Fibroblast of the aortic adventitia (primary cell): Measurements from ENCODE around the gene IL15RA. TPM values are rescaled to one million over a fixed set of nuclear protein-coding genes. Genes with fewer than 3 reads are reported as not detected.
"Not testable (repeated sequence)": the region's sequence is repeated elsewhere in the genome, so short reads cannot be mapped to it uniquely, and the experiment has no call there.

ENCODE experiments used
- DNase-seq: peaks from one replicate; pipeline ENCODE4 v3.0.0-alpha.2; 2010; ENCODE audit warnings: low read depth
- H3K4me3 ChIP-seq: 2 replicates; pipeline ENCODE4 v1.5.1; 2011; ENCODE audit warnings: low read depth, mild to moderate bottlenecking, control low read depth, low read length, moderate library complexity
- total RNA-seq: library from RNA; depleted of rRNA; stranded (reverse); fragments of >200 nt; gene quantifications from 2 replicates; pipeline ENCODE4 v1.2.3, GENCODE V29; 2012; ENCODE audit warnings: low replicate concordance
- TF ChIP-seq, protein P1 (sequence below): IDR thresholded peaks from 2 replicates; pipeline ENCODE4 v1.5.1; 2011; ENCODE audit warnings: mild to moderate bottlenecking, low read length, control low read depth, inconsistent platforms; ENCODE audit not compliant: insufficient read depth

The IL15RA gene
- total RNA-seq, 1 donor = 5.7 TPM

DNA sequence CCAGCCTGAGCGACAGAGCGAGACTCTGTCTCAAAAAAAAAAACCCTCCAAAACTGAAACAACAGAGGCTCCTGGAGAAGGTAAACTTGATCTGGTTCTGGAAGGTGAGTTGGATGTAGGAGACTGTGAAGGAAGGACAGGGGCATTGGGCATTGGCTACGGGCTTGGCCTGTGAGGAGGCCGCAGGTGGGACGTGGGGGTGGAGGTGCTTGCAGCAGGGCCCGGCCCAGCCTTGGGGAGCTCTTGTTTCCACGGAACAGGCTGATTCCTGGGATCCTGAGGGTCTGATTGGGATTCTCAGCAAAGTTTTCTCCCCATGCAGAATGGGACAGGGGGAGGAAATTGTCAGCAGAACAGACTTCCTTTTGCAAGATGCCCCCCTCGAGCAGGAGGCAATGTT, 30.6 kb downstream of the IL15RA start:
- H3K4me3 ChIP-seq = no peak overlapping the region
- TF ChIP-seq, protein P1, sequence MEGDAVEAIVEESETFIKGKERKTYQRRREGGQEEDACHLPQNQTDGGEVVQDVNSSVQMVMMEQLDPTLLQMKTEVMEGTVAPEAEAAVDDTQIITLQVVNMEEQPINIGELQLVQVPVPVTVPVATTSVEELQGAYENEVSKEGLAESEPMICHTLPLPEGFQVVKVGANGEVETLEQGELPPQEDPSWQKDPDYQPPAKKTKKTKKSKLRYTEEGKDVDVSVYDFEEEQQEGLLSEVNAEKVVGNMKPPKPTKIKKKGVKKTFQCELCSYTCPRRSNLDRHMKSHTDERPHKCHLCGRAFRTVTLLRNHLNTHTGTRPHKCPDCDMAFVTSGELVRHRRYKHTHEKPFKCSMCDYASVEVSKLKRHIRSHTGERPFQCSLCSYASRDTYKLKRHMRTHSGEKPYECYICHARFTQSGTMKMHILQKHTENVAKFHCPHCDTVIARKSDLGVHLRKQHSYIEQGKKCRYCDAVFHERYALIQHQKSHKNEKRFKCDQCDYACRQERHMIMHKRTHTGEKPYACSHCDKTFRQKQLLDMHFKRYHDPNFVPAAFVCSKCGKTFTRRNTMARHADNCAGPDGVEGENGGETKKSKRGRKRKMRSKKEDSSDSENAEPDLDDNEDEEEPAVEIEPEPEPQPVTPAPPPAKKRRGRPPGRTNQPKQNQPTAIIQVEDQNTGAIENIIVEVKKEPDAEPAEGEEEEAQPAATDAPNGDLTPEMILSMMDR = no peak
- DNase-seq = no peak

DNA sequence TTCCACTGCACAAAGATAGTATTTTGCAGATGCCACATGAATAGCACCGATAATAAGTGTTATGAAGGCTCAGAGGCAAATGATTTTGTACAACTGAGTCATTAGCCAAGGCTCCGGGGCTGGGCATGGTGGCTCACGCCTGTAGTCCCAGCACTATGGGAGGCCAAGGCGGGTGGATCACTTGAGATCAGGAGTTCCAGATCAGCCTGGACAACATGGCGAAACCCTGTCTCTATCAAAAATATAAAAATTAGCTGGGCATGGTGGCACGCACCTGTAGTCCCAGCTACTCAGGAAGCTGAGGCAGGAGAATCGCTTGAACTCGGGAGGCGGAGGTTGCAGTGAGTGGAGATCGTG, 30.9 kb downstream of the IL15RA start:
- not testable (repeated sequence) for H3K4me3 ChIP-seq, DNase-seq

DNA sequence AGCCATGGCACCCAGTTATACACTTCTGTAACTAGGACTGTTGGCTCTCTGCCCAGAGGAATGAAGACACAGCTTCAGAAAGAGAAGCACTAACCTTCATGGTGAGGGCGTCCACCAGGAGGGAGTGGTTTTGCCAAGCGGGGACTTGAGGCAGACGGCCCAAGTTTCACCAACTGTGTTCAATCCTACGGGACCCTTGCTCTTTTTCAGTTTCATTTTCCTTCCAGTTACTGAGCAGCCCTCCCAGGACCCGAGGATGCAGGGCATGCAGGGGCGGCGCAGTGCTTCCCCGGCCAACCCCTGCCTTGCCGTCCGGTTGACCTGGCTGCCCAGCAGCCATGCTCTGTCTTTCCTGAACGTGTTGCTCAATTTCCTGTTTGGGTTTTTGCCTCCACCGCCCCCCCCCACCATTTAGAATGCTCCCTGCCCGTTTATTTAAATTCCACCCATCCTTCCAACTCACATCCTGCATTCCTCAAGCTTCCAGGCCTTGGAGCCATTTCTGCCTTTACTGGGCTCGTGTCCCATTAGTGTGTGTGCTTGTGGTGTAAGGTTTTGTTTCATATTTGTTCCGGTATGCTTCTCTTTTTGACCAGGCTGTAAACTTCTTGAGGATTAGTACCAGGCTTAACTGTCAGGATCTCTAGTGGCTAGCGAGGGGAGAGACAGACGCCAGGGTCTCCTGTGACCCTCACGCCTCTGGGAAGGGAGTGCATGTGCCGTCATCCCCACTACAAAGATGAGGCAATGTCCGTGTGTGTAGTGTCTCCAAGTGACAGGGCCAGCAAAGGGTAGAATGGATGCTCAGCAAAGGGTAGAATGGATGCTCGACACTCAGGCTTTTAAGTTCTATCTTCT, 31.6 kb downstream of the IL15RA start:
- DNase-seq = peak; percentile 99
- H3K4me3 ChIP-seq = peak overlapping the region; percentile 43

DNA sequence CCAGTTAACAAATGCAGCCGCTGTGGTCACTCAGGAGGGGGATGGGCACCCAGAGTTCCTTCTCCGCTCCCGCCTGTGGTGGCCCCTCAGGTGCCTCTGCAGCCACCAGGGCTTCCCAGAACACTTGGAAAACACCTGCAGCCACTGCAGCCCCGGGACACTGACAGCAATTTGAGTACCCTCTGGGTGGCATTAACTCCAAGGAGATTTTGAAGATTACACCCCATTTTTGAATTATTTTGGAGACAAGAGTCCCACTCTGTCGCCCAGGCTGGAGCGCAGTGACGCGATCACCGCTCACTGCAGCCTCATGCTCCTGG, 32.2 kb downstream of the IL15RA start:
- H3K4me3 ChIP-seq = peak overlapping the region; percentile 43
- TF ChIP-seq, protein P1 = no peak
- no peak for DNase-seq

More for the DNA sequence above, 31.6 kb downstream of the IL15RA start:
- TF ChIP-seq, protein P1 = no peak

GRCh38 chr10:5944389-5945189, 32.8 kb downstream of the IL15RA start:
- TF ChIP-seq, protein P1 = no peak
- H3K4me3 ChIP-seq = peak overlapping the region; percentile 40
- DNase-seq = peak; percentile 100

GRCh38 chr10:5943536-5943935, 33.8 kb downstream of the IL15RA start:
- TF ChIP-seq, protein P1 = no peak
- peak; percentile 50 for DNase-seq

DNA sequence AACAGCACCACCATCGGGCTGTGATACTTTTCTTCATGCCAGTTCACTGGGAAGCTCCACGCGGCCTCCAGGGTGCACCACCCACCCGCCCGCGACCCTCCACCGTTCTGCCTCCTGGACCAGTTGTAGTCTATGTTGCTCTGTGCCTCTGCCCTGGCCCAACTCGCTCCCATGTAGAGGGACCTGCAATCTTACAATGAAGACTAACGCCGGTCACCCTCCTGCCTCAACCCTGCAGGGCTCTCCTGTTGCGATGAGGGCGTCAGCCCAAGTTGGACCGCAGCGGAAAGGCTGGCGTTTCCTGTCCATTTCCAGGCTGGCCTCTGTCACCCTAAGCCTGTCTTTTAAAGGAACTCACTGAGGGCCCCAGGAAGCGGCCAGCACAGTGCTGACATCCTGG, 34.9 kb downstream of the IL15RA start:
- TF ChIP-seq, protein P1 = no peak
- no peak for DNase-seq
- no peak overlapping the region for H3K4me3 ChIP-seq

More at GRCh38 chr10:5943536-5943935, 33.8 kb downstream of the IL15RA start:
- no peak overlapping the region for H3K4me3 ChIP-seq
